Natural killer cell (primary cell): Measurements from ENCODE around the gene SLC25A33. TPM values are rescaled to one million over a fixed set of nuclear protein-coding genes. Genes with fewer than 3 reads are reported as not detected.

ENCODE experiments used
- ATAC-seq, 3 donors: fragments of 150-1000 bp in 2 of 3; fragments of 200-7000 bp in 1 of 3; cut with Tn5 transposase; 1 replicate in 1 of 3; 2 replicates in 2 of 3; pipeline ENCODE4 v1.10.0; 2021; ENCODE audit warnings: mild to moderate bottlenecking in 2 of 3, moderate library complexity in 2 of 3
- DNase-seq, 2 donors: peaks; one replicate each; pipeline versions ENCODE4 v3.0.0 to v3.0.0-alpha.2; 2013 to 2021; ENCODE audit warnings: mixed read lengths in 1 of 2
- H3K27ac ChIP-seq: one replicate; pipeline ENCODE4 v1.5.1; 2013; ENCODE audit warnings: mild to moderate bottlenecking, low read length
- H3K27me3 ChIP-seq: one replicate; pipeline ENCODE4 v1.6.1; 2013; ENCODE audit warnings: low read length; ENCODE audit not compliant: control insufficient read depth, insufficient read depth
- H3K36me3 ChIP-seq: one replicate; pipeline ENCODE4 v1.6.1; 2013; ENCODE audit warnings: low read length; ENCODE audit not compliant: control insufficient read depth, insufficient read depth
- H3K4me1 ChIP-seq: one replicate; pipeline ENCODE4 v1.6.1; 2013; ENCODE audit warnings: low read length; ENCODE audit not compliant: control insufficient read depth, insufficient read depth
- H3K4me3 ChIP-seq: one replicate; pipeline ENCODE4 v1.5.1; 2013; ENCODE audit warnings: low read length
- H3K9me3 ChIP-seq: one replicate; pipeline ENCODE4 v1.6.1; 2013; ENCODE audit warnings: low read length; ENCODE audit not compliant: control insufficient read depth, insufficient read depth
- H3K27ac Mint-ChIP-seq, 2 donors: one replicate each; pipeline ENCODE4 v1.8.0; 2022; ENCODE audit warnings: mild to moderate bottlenecking in 2 of 2, mixed read lengths in 2 of 2, moderate library complexity in 1 of 2
- H3K27me3 Mint-ChIP-seq, 2 donors: one replicate each; pipeline ENCODE4 v1.8.0; 2022; ENCODE audit warnings: low read depth in 2 of 2, mixed read lengths in 2 of 2
- H3K36me3 Mint-ChIP-seq: one replicate; pipeline ENCODE4 v1.8.0; 2022; ENCODE audit warnings: mixed read lengths
- H3K4me1 Mint-ChIP-seq, 2 donors: one replicate each; pipeline ENCODE4 v1.8.0; 2022; ENCODE audit warnings: mixed read lengths in 2 of 2
- H3K4me3 Mint-ChIP-seq: one replicate; pipeline ENCODE4 v1.8.0; 2022; ENCODE audit warnings: mild to moderate bottlenecking, moderate library complexity, mixed read lengths
- H3K9me3 Mint-ChIP-seq, 2 donors: one replicate each; pipeline ENCODE4 v1.8.0; 2022; ENCODE audit warnings: mixed read lengths in 2 of 2
- WGBS: methylation state at CpG from one replicate; pipeline ENCODE4 v1.1.7; 2013; ENCODE audit warnings: missing lambda C conversion rate; ENCODE audit not compliant: insufficient coverage; 5-methylcytosine and 5-hydroxymethylcytosine counted together
- intact Hi-C: fragments of 100-400 bp; cut with micrococcal nuclease; formaldehyde crosslinking; loops from one replicate; pipeline ENCODE4 v1.14.2; 2022
- total RNA-seq, 4 donors: library from RNA; stranded (reverse); fragments of 120-200 nt in 1 of 4; gene quantifications; one replicate each; pipeline versions ENCODE4 v1.2.3 to v1.2.4, GENCODE V29; 2013 to 2022
- TF ChIP-seq, protein P1 (sequence below): fragments of 200-600 bp; IDR thresholded peaks from one replicate; pipeline ENCODE4 v1.8.0; 2022; ENCODE audit warnings: antibody characterized with exemption

SLC25A33 gene
- total RNA-seq, 3 donors from 2014 or later (not counting 1 experiment from before 2014, with no cell fraction given): 7.0 to 9.0 (median 7.6) TPM

DNA sequence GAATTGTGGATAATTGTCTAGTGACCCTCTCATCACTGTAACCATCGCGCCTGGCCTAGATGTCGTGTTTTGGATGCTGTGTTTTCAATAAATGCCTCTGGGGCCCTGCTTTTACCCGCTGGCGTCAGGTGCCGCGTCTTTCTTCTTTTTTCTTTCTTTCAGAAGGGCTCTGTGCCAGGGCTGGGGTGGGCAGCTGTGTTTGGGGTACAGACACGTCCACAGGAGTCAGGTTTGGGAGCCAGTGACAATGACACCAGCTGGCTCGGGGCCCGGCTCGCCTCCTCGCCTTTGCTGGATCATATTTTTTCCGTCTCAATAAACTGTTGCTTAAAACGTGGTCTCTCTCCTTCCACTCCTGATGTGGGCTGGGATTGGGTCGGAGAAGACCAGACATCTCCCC lies 65.6 kb downstream of the SLC25A33 start:
- Mint-ChIP-seq H3K36me3 (no peaks in the 10 kb centered on the region), H3K27ac (no peak overlapping the region), H3K9me3 (no peaks in the 10 kb centered on the region), H3K4me1 (no peaks in the 10 kb centered on the region), H3K4me3 (no peak overlapping the region), H3K27me3 (no peaks in the 10 kb centered on the region)
- H3K27ac ChIP-seq: no peak overlapping the region
- H3K4me1 ChIP-seq: no peaks in the 10 kb centered on the region
- no peaks in the 10 kb centered on the region for H3K27me3 ChIP-seq
- DNase-seq (no peak), ATAC-seq (no peak)
- H3K4me3 ChIP-seq: no peak overlapping the region
- H3K36me3 ChIP-seq: peaks cover 22% of the 10 kb centered on the region
- intact Hi-C loops: no loop called here
- TF ChIP-seq, protein P1, sequence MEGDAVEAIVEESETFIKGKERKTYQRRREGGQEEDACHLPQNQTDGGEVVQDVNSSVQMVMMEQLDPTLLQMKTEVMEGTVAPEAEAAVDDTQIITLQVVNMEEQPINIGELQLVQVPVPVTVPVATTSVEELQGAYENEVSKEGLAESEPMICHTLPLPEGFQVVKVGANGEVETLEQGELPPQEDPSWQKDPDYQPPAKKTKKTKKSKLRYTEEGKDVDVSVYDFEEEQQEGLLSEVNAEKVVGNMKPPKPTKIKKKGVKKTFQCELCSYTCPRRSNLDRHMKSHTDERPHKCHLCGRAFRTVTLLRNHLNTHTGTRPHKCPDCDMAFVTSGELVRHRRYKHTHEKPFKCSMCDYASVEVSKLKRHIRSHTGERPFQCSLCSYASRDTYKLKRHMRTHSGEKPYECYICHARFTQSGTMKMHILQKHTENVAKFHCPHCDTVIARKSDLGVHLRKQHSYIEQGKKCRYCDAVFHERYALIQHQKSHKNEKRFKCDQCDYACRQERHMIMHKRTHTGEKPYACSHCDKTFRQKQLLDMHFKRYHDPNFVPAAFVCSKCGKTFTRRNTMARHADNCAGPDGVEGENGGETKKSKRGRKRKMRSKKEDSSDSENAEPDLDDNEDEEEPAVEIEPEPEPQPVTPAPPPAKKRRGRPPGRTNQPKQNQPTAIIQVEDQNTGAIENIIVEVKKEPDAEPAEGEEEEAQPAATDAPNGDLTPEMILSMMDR: no peak
- H3K9me3 ChIP-seq: no peaks in the 10 kb centered on the region
- 96% methylated on average over 15 of the region's 15 CpGs for WGBS

- TF ChIP-seq, protein P1: no peak
- intact Hi-C loops: no loop called here
- Mint-ChIP-seq H3K27ac (no peak overlapping the region), H3K4me3 (no peak overlapping the region), H3K36me3 (no peaks in the 10 kb centered on the region), H3K4me1 (no peaks in the 10 kb centered on the region), H3K27me3 (no peaks in the 10 kb centered on the region), H3K9me3 (no peaks in the 10 kb centered on the region)
- H3K27ac ChIP-seq: no peak overlapping the region
- DNase-seq: no peak
- peaks cover 22% of the 10 kb centered on the region for H3K36me3 ChIP-seq
- no peaks in the 10 kb centered on the region for H3K4me1 ChIP-seq
- no peaks in the 10 kb centered on the region for H3K9me3 ChIP-seq
- WGBS: 96% methylated on average over 14 of the region's 14 CpGs
- no peak for ATAC-seq
- H3K4me3 ChIP-seq: no peak overlapping the region
- no peaks in the 10 kb centered on the region for H3K27me3 ChIP-seq
These were observed 66.7 kb downstream of the SLC25A33 start for GRCh38 chr1:9605946-9606455.

- Histone ChIP-seq H3K4me3 (no peak overlapping the region), H3K27me3 (no peaks in the 10 kb centered on the region), H3K9me3 (no peaks in the 10 kb centered on the region), H3K4me1 (no peaks in the 10 kb centered on the region), H3K36me3 (peaks cover 17% of the 10 kb centered on the region), H3K27ac (no peak overlapping the region)
- DNase-seq (no peak), ATAC-seq (no peak)
- Mint-ChIP-seq H3K4me1 (no peaks in the 10 kb centered on the region), H3K9me3 (no peaks in the 10 kb centered on the region), H3K4me3 (no peak overlapping the region), H3K27ac (no peak overlapping the region), H3K36me3 (no peaks in the 10 kb centered on the region), H3K27me3 (no peaks in the 10 kb centered on the region)
- intact Hi-C loops: no loop called here
- TF ChIP-seq, protein P1: no peak
- whole genome bisulfite sequencing: 97% methylated on average over 21 of the region's 21 CpGs
These were observed 67.2 kb downstream of the SLC25A33 start for GRCh38 chr1:9606458-9606857.

GRCh38 chr1:9606948-9607347 lies 67.7 kb downstream of the SLC25A33 start:
- intact Hi-C loops: no loop called here
- H3K9me3 Mint-ChIP-seq: no peaks in the 10 kb centered on the region

More at GRCh38 chr1:9606948-9607347, 67.7 kb downstream of the SLC25A33 start:
- Mint-ChIP-seq H3K36me3 (no peaks in the 10 kb centered on the region), H3K4me3 (no peak overlapping the region), H3K27me3 (no peaks in the 10 kb centered on the region), H3K4me1 (no peaks in the 10 kb centered on the region), H3K27ac (no peak overlapping the region)
- no peak for DNase-seq
- Histone ChIP-seq H3K27ac (no peak overlapping the region), H3K4me3 (no peak overlapping the region), H3K4me1 (no peaks in the 10 kb centered on the region), H3K9me3 (no peaks in the 10 kb centered on the region), H3K36me3 (peaks cover 13% of the 10 kb centered on the region), H3K27me3 (no peaks in the 10 kb centered on the region)
- 94% methylated on average over 10 of the region's 10 CpGs for WGBS
- ATAC-seq: no peak
- TF ChIP-seq, protein P1: no peak
